Choroid plexus epithelial cell (primary cell): Measurements from ENCODE around the gene MARS1.
"Not testable (repeated sequence)": the region's sequence is repeated elsewhere in the genome, so short reads cannot be mapped to it uniquely, and the experiment has no call there.

Experiments
- DNase-seq: peaks from one replicate; pipeline ENCODE4 v3.0.0-alpha.2; 2010; ENCODE audit warnings: low read depth
- H3K4me3 ChIP-seq: 2 replicates; pipeline ENCODE4 v1.5.1; 2011; ENCODE audit warnings: low read depth, mild to moderate bottlenecking, control low read depth, low read length, moderate library complexity
- CTCF ChIP-seq: conservative IDR thresholded peaks from 2 replicates; pipeline ENCODE4 v1.5.1; 2011; ENCODE audit warnings: low read depth, mild to moderate bottlenecking, control low read depth, inconsistent platforms, low read length, moderate library complexity

The MARS1 gene

DNA sequence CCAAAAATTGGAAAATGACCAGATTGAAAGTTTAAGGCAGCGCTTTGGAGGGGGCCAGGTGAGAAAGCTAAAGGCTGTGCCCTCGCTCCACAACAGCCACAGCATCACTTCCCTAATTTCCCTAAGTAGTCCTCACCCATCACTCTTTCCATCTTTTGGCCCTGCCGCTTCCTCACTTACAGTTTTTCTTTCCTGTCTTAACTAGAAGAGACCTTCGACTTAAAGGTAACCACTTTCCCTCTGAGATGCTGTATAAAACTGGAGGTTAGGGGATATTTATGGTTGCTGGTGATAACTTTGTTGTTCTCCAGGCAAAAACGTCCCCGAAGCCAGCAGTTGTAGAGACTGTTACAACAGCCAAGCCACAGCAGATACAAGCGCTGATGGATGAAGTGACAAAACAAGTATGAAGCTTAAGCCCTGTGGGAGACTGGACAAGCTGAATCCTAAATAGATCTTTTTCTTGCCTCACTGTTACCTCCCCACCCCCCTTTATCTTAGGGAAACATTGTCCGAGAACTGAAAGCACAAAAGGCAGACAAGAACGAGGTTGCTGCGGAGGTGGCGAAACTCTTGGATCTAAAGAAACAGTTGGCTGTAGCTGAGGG is 28.2 kb downstream of the MARS1 start:
- no peak for TF ChIP-seq CTCF
- no peak for DNase-seq

GRCh38 chr12:57516617-57517153 is 28.8 kb downstream of the MARS1 start:
- H3K4me3 ChIP-seq = peak overlapping the region; percentile 9
- TF ChIP-seq CTCF = no peak
- no peak for DNase-seq

More for the DNA sequence above, 28.2 kb downstream of the MARS1 start:
- H3K4me3 ChIP-seq = no peak overlapping the region

- DNase-seq = peak; percentile 25
- H3K4me3 ChIP-seq = no peak overlapping the region
- no peak for TF ChIP-seq CTCF
Observed at GRCh38 chr12:57517187-57517586, 29.3 kb downstream of the MARS1 start.

DNA sequence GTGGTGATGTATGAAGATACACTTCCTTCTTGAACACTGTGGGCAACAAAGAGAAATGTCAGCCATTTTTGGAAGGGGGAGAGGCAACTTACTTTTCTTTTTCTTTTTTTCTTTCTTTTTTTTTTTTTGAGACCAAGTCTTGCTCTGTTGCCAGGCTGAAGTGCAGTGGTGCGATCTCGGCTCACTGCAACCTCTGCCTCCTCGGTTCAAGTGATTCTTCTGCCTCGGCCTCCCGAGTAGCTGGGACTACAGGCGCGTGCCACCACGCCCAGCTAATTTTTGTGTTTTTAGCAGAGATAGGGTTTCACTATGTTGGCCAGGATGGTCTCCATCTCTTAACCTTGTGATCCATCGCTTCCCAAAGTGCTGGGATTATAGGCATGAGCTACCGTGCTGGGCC is 29.9 kb downstream of the MARS1 start:
- DNase-seq = not testable (repeated sequence)

DNA sequence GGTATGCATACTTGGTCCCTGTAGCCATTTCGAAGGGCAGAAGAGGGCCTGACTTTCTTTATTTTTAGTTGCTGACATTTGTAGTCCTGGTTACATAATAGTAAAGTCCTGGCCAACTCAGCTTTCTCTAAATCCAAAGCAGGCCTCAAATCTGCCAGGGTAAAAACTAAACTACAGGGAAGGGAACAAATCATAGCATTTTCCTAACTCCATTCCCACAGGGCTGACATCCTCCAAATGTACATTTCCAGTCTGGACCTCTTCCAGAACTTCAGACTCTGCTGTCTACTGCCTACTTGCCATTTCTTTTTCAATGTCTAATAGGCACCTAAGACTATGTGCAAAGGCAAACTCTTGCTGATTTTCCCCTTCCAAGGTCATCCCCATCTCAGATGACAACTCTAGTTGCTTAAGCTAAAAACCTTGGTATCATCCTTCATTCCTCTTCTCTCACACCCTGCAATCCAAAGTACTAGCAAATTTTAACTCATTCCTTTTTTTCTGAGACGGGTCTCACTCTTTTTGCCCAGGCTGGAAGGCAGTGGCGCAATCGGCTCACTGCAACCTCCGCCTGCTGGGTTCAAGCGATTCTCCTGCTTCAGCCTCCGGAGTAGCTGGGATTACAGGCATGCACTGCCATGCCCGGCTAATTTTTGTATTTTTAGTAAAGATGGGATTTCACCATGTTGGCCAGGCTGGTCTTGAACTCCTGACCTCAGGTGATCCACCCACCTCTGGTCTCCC is 30.5 kb downstream of the MARS1 start:
- DNase-seq = peak; percentile 22
- TF ChIP-seq CTCF = no peak
- H3K4me3 ChIP-seq = peak overlapping the region; percentile 92

More for the DNA sequence above, 29.9 kb downstream of the MARS1 start:
- peak overlapping the region; percentile 92 for H3K4me3 ChIP-seq

DNA sequence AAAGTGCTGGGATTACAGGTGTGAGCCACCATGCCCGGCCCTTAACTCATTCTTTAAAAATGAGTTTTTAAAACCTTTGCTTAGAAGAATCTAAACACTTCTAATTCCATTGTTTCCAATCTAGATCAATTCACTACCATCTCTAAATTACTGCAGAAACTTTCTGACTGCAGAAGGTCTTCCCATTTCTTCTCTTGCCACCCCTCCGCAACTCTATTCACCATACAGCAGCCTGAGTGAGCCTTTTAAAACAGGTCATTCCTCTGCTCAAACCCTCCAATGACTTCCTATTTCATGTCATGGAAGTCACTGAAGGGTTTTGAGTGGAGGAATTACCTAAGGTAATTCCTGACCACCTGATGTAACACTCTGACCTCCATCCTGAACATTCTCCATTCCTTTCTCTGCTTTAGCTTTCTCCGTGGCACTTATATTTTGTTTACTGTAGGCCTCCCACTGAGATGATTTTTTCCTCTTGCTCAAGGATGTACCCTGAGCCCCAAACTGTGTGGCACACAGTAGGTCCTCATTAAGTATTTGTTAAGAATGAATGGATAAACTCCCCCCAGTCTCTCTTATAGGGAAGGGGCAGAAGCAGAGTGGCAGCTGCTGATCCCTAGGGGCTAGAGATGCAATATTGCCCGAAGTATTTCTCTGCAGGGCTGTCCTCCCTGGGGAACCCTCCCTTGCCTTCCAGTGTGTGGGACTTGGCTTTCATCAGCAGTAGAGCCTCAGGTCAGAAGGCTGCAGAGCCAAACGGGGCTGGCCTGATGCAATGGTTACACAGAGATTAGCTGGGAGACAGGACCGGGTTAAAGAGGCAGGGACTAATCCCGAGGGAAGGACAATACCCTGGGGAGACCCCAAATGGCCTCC is 31.3 kb downstream of the MARS1 start:
- H3K4me3 ChIP-seq = peak overlapping the region; percentile 92
- peak; percentile 62 for DNase-seq
- no peak for TF ChIP-seq CTCF

DNA sequence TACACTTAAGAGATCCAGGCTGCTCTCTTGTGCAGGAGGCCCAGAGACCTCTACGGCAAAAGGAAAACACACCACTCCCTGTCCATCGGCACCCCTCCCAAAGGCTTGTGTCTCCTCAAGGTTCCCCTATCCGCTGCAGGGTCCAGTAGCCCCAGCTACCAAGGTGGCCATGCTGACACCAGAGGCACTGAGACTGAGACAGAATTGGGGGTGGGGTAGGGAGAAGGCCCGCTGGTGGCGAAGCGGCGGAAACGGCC is 31.9 kb downstream of the MARS1 start:
- no peak for DNase-seq
- TF ChIP-seq CTCF = no peak
- H3K4me3 ChIP-seq = peak overlapping the region; percentile 92
